ENCODE results near the gene PAK4.

Gene PAK4

GRCh38 chr19:39200066-39200802 lies 74.6 kb downstream of the PAK4 start:
- no peaks in the 10 kb centered on the region for H3K79me2 ChIP-seq (ENCODE audit: control insufficient read depth, low read length)
- no peak overlapping the region for H3K27ac ChIP-seq (ENCODE audit: low read depth, low read length)
- no peaks in the 10 kb centered on the region for H3K9me2 ChIP-seq (replicated peaks; ENCODE audit: control insufficient read depth, low read length)
- H3F3A ChIP-seq (ENCODE audit: control insufficient read depth, insufficient read depth): no peaks in the 10 kb centered on the region
- H3K4me1 ChIP-seq (ENCODE audit: control insufficient read depth, low read length): no peaks in the 10 kb centered on the region
- H3K9me3 ChIP-seq (ENCODE audit: control insufficient read depth, insufficient read depth, low read length): no peaks in the 10 kb centered on the region
- TF ChIP-seq EZH2phosphoT487 (IDR thresholded peaks at IDR 0.05; ENCODE audit: borderline replicate concordance, low read length) (no peak), CTCF (IDR thresholded peaks at IDR 0.05; ENCODE audit: low read depth, low read length, poor library complexity, severe bottlenecking) (no peak)
- H3K36me3 ChIP-seq (ENCODE audit: control insufficient read depth, low read length): no peaks in the 10 kb centered on the region
- H3K27me3 ChIP-seq (ENCODE audit: control insufficient read depth, low read length): peaks cover 7% of the 10 kb centered on the region
- no peak overlapping the region for H3K4me3 ChIP-seq (ENCODE audit: low read length)
- no peaks in the 10 kb centered on the region for H4K20me1 ChIP-seq (ENCODE audit: control insufficient read depth, insufficient read depth, low read depth, low read length)
- H3K4me2 ChIP-seq (ENCODE audit: low read length): no peak overlapping the region

GRCh38 chr19:39200803-39201115 lies 75.2 kb downstream of the PAK4 start:
- no peaks in the 10 kb centered on the region for H3K9me2 ChIP-seq (replicated peaks; ENCODE audit: control insufficient read depth, low read length)
- H3F3A ChIP-seq (ENCODE audit: control insufficient read depth, insufficient read depth): no peaks in the 10 kb centered on the region
- H3K9me3 ChIP-seq (ENCODE audit: control insufficient read depth, insufficient read depth, low read length): no peaks in the 10 kb centered on the region
- H3K27ac ChIP-seq (ENCODE audit: low read depth, low read length): no peak overlapping the region
- no peak overlapping the region for H3K4me3 ChIP-seq (ENCODE audit: low read length)
- no peaks in the 10 kb centered on the region for H3K36me3 ChIP-seq (ENCODE audit: control insufficient read depth, low read length)
- H4K20me1 ChIP-seq (ENCODE audit: control insufficient read depth, insufficient read depth, low read depth, low read length): no peaks in the 10 kb centered on the region
- peaks cover 7% of the 10 kb centered on the region for H3K27me3 ChIP-seq (ENCODE audit: control insufficient read depth, low read length)
- H3K4me1 ChIP-seq (ENCODE audit: control insufficient read depth, low read length): no peaks in the 10 kb centered on the region
- TF ChIP-seq CTCF (IDR thresholded peaks at IDR 0.05; ENCODE audit: low read depth, low read length, poor library complexity, severe bottlenecking): no peak
- no peak for TF ChIP-seq EZH2phosphoT487 (IDR thresholded peaks at IDR 0.05; ENCODE audit: borderline replicate concordance, low read length)
- H3K79me2 ChIP-seq (ENCODE audit: control insufficient read depth, low read length): no peaks in the 10 kb centered on the region
- H3K4me2 ChIP-seq (ENCODE audit: low read length): no peak overlapping the region

GRCh38 chr19:39202998-39203355 lies 77.4 kb downstream of the PAK4 start:
- Histone ChIP-seq H4K20me1 (ENCODE audit: control insufficient read depth, insufficient read depth, low read depth, low read length) (no peaks in the 10 kb centered on the region), H3K79me2 (ENCODE audit: control insufficient read depth, low read length) (no peaks in the 10 kb centered on the region), H3K4me2 (ENCODE audit: low read length) (no peak overlapping the region), H3K4me3 (ENCODE audit: low read length) (no peak overlapping the region), H3K9me2 (replicated peaks; ENCODE audit: control insufficient read depth, low read length) (no peaks in the 10 kb centered on the region), H3F3A (ENCODE audit: control insufficient read depth, insufficient read depth) (no peaks in the 10 kb centered on the region), H3K27ac (ENCODE audit: low read depth, low read length) (no peak overlapping the region), H3K9me3 (ENCODE audit: control insufficient read depth, insufficient read depth, low read length) (no peaks in the 10 kb centered on the region), H3K27me3 (ENCODE audit: control insufficient read depth, low read length) (peaks cover under 1% of the 10 kb centered on the region; the same call in 1 of the 2 replicates), H3K4me1 (ENCODE audit: control insufficient read depth, low read length) (no peaks in the 10 kb centered on the region), H3K36me3 (ENCODE audit: control insufficient read depth, low read length) (no peaks in the 10 kb centered on the region)
- TF ChIP-seq EZH2phosphoT487 (IDR thresholded peaks at IDR 0.05; ENCODE audit: borderline replicate concordance, low read length) (no peak), CTCF (IDR thresholded peaks at IDR 0.05; ENCODE audit: low read depth, low read length, poor library complexity, severe bottlenecking) (no peak)
